ENCODE results near the gene SARS2. TPM values are rescaled to one million over a fixed set of nuclear protein-coding genes. Genes with fewer than 3 reads are reported as not detected.

SARS2 gene
- total and polyA plus RNA-seq, 4 donors: 15.9 to 19.2 (median 17.1) TPM

- TF ChIP-seq HNF4G (IDR thresholded peaks at IDR 0.05): no peak
- no peak for TF ChIP-seq ZBTB33 (IDR thresholded peaks at IDR 0.05)
- no peak for TF ChIP-seq RXRA (IDR thresholded peaks at IDR 0.05)
- TF ChIP-seq, protein P1, sequence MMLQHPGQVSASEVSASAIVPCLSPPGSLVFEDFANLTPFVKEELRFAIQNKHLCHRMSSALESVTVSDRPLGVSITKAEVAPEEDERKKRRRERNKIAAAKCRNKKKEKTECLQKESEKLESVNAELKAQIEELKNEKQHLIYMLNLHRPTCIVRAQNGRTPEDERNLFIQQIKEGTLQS (IDR thresholded peaks at IDR 0.05): no peak
- no peak for TF ChIP-seq GABPA (IDR thresholded peaks at IDR 0.05 in 1 of 2, conservative IDR thresholded peaks at IDR 0.05 in 1 of 2)
- TF ChIP-seq FOXA2 (IDR thresholded peaks at IDR 0.05): no peak
- TF ChIP-seq RAD21 (IDR thresholded peaks at IDR 0.05): no peak
- no peak for TF ChIP-seq SP1 (IDR thresholded peaks at IDR 0.05)
- WGBS: 60% methylated on average over 16 of the region's 16 CpGs
- H3K9me3 ChIP-seq (ENCODE audit: control insufficient read depth in 4 of 4, low read length in 3 of 4): peaks cover 0 to 3% (median 0%) of the 10 kb centered on the region in 4 donors
These were observed 19.1 kb downstream of the SARS2 start for GRCh38 chr19:38911388-38912001.

DNA sequence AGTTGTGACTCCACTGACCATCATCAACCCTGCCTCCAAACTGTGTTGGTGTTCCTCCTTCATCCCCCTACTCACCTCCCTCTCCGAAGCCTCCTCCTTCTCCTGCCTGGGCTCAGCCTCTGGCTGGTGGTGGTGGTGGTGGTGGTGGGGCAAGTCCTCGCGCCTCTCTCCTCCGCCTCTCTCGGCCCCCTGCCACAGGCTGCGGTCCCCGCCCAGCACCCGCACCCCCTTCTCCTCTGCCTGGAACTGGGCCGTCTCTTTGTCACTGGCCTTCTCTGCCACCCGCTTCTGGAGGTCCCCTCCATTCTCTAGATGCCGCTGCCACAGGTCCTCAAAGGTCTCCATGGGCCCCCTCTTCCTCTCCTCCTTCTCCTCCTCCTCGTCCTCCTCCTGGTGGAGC, 20.1 kb downstream of the SARS2 start:
- H3K27me3 ChIP-seq (ENCODE audit: control insufficient read depth in 4 of 4, insufficient read depth in 4 of 4, low read length in 3 of 4): no peaks in the 10 kb centered on the region
- TF ChIP-seq YY1 (IDR thresholded peaks at IDR 0.05) (no peak), RXRA (IDR thresholded peaks at IDR 0.05) (no peak), GABPA (IDR thresholded peaks at IDR 0.05 in 1 of 2, conservative IDR thresholded peaks at IDR 0.05 in 1 of 2) (no peak), NR2F2 (IDR thresholded peaks at IDR 0.05) (no peak), HNF4G (IDR thresholded peaks at IDR 0.05) (no peak)
- TF ChIP-seq, protein P1 (IDR thresholded peaks at IDR 0.05): no peak
- peaks cover 10 to 23% (median 15%) of the 10 kb centered on the region in 4 donors for H3K36me3 ChIP-seq (ENCODE audit: control insufficient read depth in 4 of 4, insufficient read depth in 3 of 4, low read depth in 1 of 4, low read length in 3 of 4)
- no peak overlapping the region for H3K9ac ChIP-seq (ENCODE audit: low read depth in 1 of 2, low read length in 2 of 2)
- no peak overlapping the region for H3K27ac ChIP-seq (ENCODE audit: low read depth in 1 of 2, low read length in 2 of 2)
- peaks cover 0 to 3% (median 0%) of the 10 kb centered on the region in 4 donors for H3K9me3 ChIP-seq (ENCODE audit: control insufficient read depth in 4 of 4, low read length in 3 of 4)
- H3K4me3 ChIP-seq (ENCODE audit: low read depth in 1 of 3, low read length in 3 of 3): no peak overlapping the region
- no peaks in the 10 kb centered on the region for H3K4me1 ChIP-seq (ENCODE audit: control insufficient read depth in 4 of 4, insufficient read depth in 4 of 4, low read length in 3 of 4)
- 95% methylated on average over 12 of the region's 12 CpGs for WGBS
- DNase-seq (ENCODE audit: low spot score): no peak

More at GRCh38 chr19:38911388-38912001, 19.1 kb downstream of the SARS2 start:
- no peak overlapping the region for H3K27ac ChIP-seq (ENCODE audit: low read depth in 1 of 2, low read length in 2 of 2)
- H3K9ac ChIP-seq (ENCODE audit: low read depth in 1 of 2, low read length in 2 of 2): no peak overlapping the region
- H3K36me3 ChIP-seq (ENCODE audit: control insufficient read depth in 4 of 4, insufficient read depth in 3 of 4, low read depth in 1 of 4, low read length in 3 of 4): peaks cover 10 to 20% (median 13%) of the 10 kb centered on the region in 4 donors
- no peak overlapping the region for H3K4me3 ChIP-seq (ENCODE audit: low read depth in 1 of 3, low read length in 3 of 3)
- no peaks in the 10 kb centered on the region for H3K4me1 ChIP-seq (ENCODE audit: control insufficient read depth in 4 of 4, insufficient read depth in 4 of 4, low read length in 3 of 4)
- H3K27me3 ChIP-seq (ENCODE audit: control insufficient read depth in 4 of 4, insufficient read depth in 4 of 4, low read length in 3 of 4): no peaks in the 10 kb centered on the region
- no peak for DNase-seq (ENCODE audit: low spot score)

GRCh38 chr19:38908911-38909310, 21.7 kb downstream of the SARS2 start:
- no peak for DNase-seq (ENCODE audit: low spot score)
- peaks cover 0 to 8% (median 3%) of the 10 kb centered on the region in 4 donors for H3K4me1 ChIP-seq (ENCODE audit: control insufficient read depth in 4 of 4, insufficient read depth in 4 of 4, low read length in 3 of 4)
- no peak overlapping the region for H3K9ac ChIP-seq (ENCODE audit: low read depth in 1 of 2, low read length in 2 of 2)
- no peak overlapping the region for H3K27ac ChIP-seq (ENCODE audit: low read depth in 1 of 2, low read length in 2 of 2)
- H3K36me3 ChIP-seq (ENCODE audit: control insufficient read depth in 4 of 4, insufficient read depth in 3 of 4, low read depth in 1 of 4, low read length in 3 of 4): peaks cover 10 to 21% (median 18%) of the 10 kb centered on the region in 4 donors
- WGBS: 92% methylated on average over 10 of the region's 10 CpGs
- no peaks in the 10 kb centered on the region for H3K27me3 ChIP-seq (ENCODE audit: control insufficient read depth in 4 of 4, insufficient read depth in 4 of 4, low read length in 3 of 4)
- H3K4me3 ChIP-seq (ENCODE audit: low read depth in 1 of 3, low read length in 3 of 3): no peak overlapping the region
- H3K9me3 ChIP-seq (ENCODE audit: control insufficient read depth in 4 of 4, low read length in 3 of 4): peaks cover 0 to 3% (median 0%) of the 10 kb centered on the region in 4 donors
- no peak for TF ChIP-seq RAD21 (IDR thresholded peaks at IDR 0.05)
- no peak for TF ChIP-seq FOXA2 (IDR thresholded peaks at IDR 0.05)
- no peak for TF ChIP-seq FOXA1 (IDR thresholded peaks at IDR 0.05)
- no peak for TF ChIP-seq NR2F2 (IDR thresholded peaks at IDR 0.05)
- TF ChIP-seq YY1 (IDR thresholded peaks at IDR 0.05): no peak
- TF ChIP-seq ZBTB33 (IDR thresholded peaks at IDR 0.05): no peak
- no peak for TF ChIP-seq EGR1 (IDR thresholded peaks at IDR 0.05; ENCODE audit: low read depth in 2 of 2)
- TF ChIP-seq, protein P2, sequence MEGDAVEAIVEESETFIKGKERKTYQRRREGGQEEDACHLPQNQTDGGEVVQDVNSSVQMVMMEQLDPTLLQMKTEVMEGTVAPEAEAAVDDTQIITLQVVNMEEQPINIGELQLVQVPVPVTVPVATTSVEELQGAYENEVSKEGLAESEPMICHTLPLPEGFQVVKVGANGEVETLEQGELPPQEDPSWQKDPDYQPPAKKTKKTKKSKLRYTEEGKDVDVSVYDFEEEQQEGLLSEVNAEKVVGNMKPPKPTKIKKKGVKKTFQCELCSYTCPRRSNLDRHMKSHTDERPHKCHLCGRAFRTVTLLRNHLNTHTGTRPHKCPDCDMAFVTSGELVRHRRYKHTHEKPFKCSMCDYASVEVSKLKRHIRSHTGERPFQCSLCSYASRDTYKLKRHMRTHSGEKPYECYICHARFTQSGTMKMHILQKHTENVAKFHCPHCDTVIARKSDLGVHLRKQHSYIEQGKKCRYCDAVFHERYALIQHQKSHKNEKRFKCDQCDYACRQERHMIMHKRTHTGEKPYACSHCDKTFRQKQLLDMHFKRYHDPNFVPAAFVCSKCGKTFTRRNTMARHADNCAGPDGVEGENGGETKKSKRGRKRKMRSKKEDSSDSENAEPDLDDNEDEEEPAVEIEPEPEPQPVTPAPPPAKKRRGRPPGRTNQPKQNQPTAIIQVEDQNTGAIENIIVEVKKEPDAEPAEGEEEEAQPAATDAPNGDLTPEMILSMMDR (IDR thresholded peaks at IDR 0.05; ENCODE audit: low read depth, low read length, missing input control): no peak
- TF ChIP-seq, protein P3, sequence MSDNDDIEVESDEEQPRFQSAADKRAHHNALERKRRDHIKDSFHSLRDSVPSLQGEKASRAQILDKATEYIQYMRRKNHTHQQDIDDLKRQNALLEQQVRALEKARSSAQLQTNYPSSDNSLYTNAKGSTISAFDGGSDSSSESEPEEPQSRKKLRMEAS (IDR thresholded peaks at IDR 0.05): no peak
- no peak for TF ChIP-seq GABPA (IDR thresholded peaks at IDR 0.05 in 1 of 2, conservative IDR thresholded peaks at IDR 0.05 in 1 of 2)
- TF ChIP-seq JUND (IDR thresholded peaks at IDR 0.05): no peak
- no peak for TF ChIP-seq TAF1 (conservative IDR thresholded peaks at IDR 0.05)
- no peak for TF ChIP-seq HNF4G (IDR thresholded peaks at IDR 0.05)
